HCT116 (cell line): ENCODE measurements around the gene RMDN2. TPM values are rescaled to one million over a fixed set of nuclear protein-coding genes. Genes with fewer than 3 reads are reported as not detected.

Source experiments
- ATAC-seq: fragments of 200-7000 bp; cut with Tn5 transposase; 2 replicates; pipeline ENCODE4 v1.9.1; 2020; ENCODE audit warnings: mild to moderate bottlenecking, moderate library complexity
- BruUV-seq: library from RNA; stranded (reverse); fragments of 400-500 nt; replicated peaks from 2 replicates; lab custom pipeline; 2021; lab: Mats Ljungman, UMichigan
- CTCF ChIA-PET: fragments of 300-600 bp; sonication (Branson Sonifier 250); formaldehyde crosslinking; loops from one replicate; lab custom pipeline; 2021; ENCODE audit warnings: antibody characterized with exemption; lab: Charles Lee
- POLR2A ChIA-PET: fragments of 300-600, 350-600 bp; sonication (Branson Sonifier 250); formaldehyde crosslinking; loops from one replicate; lab custom pipeline; 2021; ENCODE audit warnings: antibody characterized with exemption; lab: Charles Lee
- RAD21 ChIA-PET, 2 experiments: fragments of 300-600 bp; sonication (Branson Sonifier 250); formaldehyde crosslinking; loops; one replicate each; lab custom pipeline; 2023; ENCODE audit warnings: low total read pairs in 2 of 2; ENCODE audit not compliant: uncharacterized antibody in 2 of 2, unreplicated experiment in 2 of 2, low non-redundant PET in 1 of 2; lab: Charles Lee
- DNase-seq: peaks from one replicate; pipeline ENCODE4 v3.0.0-alpha.2; 2010; ENCODE audit warnings: low read depth, low spot score
- H2AFZ ChIP-seq: fragments of 200-600 bp; shearing (Covaris generic), sonication (generic); 2 replicates; pipeline ENCODE4 v1.6.1; 2017; ENCODE audit warnings: low read depth, mixed run types, mixed read lengths, antibody characterized with exemption, low read length; ENCODE audit not compliant: poor library complexity, severe bottlenecking
- H3K27ac ChIP-seq: 2 replicates; pipeline ENCODE4 v1.5.1; 2012; ENCODE audit warnings: low read depth, low read length
- H3K27me3 ChIP-seq: fragments of 200-600 bp; sonication (generic); 2 replicates; pipeline ENCODE4 v1.6.1; 2016; ENCODE audit warnings: mixed run types, low read length, mixed read lengths; ENCODE audit not compliant: insufficient read depth
- H3K36me3 ChIP-seq, 2 experiments: fragments of 200-500 bp in 1 of 2; fragments of 200-600 bp in 1 of 2; sonication (Bioruptor generic) in 1 of 2; sonication (generic) in 1 of 2; 2 replicates each; pipeline versions ENCODE4 v1.5.1 to v1.6.1; 2014 to 2016; ENCODE audit warnings: low read length in 2 of 2, inconsistent platforms in 1 of 2, mixed read lengths in 1 of 2, mixed run types in 1 of 2; ENCODE audit not compliant: insufficient read depth in 2 of 2, control insufficient read depth in 1 of 2
- H3K4me1 ChIP-seq, 2 experiments: fragments of 200-600 bp in 1 of 2; sonication (generic) in 1 of 2; 2 replicates each; pipeline versions ENCODE4 v1.5.1 to v1.6.1; 2012 to 2017; ENCODE audit warnings: low read length in 2 of 2, inconsistent platforms in 1 of 2, mild to moderate bottlenecking in 1 of 2, mixed read lengths in 1 of 2, mixed run types in 1 of 2, moderate library complexity in 1 of 2; ENCODE audit not compliant: insufficient read depth in 2 of 2, control insufficient read depth in 1 of 2
- H3K4me2 ChIP-seq: fragments of 200-600 bp; sonication (generic); 2 replicates; pipeline ENCODE4 v1.6.1; 2017; ENCODE audit warnings: mixed run types, low read length, mixed read lengths
- H3K4me3 ChIP-seq, 2 experiments: fragments of 200-600 bp in 1 of 2; sonication (generic) in 1 of 2; replicated peaks in 1 of 2; 2 replicates each; pipeline ENCODE4 v1.5.1; 2011 to 2016; ENCODE audit warnings: low read length in 2 of 2, control low read depth in 1 of 2, low read depth in 1 of 2, mild to moderate bottlenecking in 1 of 2, mixed read lengths in 1 of 2, mixed run types in 1 of 2
- H3K79me2 ChIP-seq: fragments of 200-600 bp; sonication (generic); 2 replicates; pipeline ENCODE4 v1.6.1; 2017; ENCODE audit warnings: mild to moderate bottlenecking, mixed run types, low read length, moderate library complexity, mixed read lengths; ENCODE audit not compliant: insufficient read depth
- H3K9ac ChIP-seq: fragments of 200-600 bp; sonication (generic); 2 replicates; pipeline ENCODE4 v1.6.1; 2016; ENCODE audit warnings: low read length, mixed read lengths
- H3K9me2 ChIP-seq: fragments of 200-600 bp; sonication (generic), shearing (Covaris generic); 2 replicates; pipeline ENCODE4 v1.6.1; 2017; ENCODE audit warnings: mixed run types, mild to moderate bottlenecking, moderate library complexity; ENCODE audit not compliant: insufficient read depth
- H3K9me3 ChIP-seq, 2 experiments: fragments of 200-500 bp in 1 of 2; fragments of 200-600 bp in 1 of 2; sonication (Bioruptor generic) in 1 of 2; sonication (generic) in 1 of 2; 2 replicates each; pipeline ENCODE4 v1.6.1; 2014 to 2017; ENCODE audit warnings: low read length in 2 of 2, mixed read lengths in 2 of 2, inconsistent platforms in 1 of 2, low read depth in 1 of 2, mild to moderate bottlenecking in 1 of 2, mixed run types in 1 of 2, moderate library complexity in 1 of 2; ENCODE audit not compliant: control insufficient read depth in 1 of 2, insufficient read depth in 1 of 2
- H4K20me1 ChIP-seq: fragments of 200-600 bp; sonication (generic), shearing (Covaris generic); 2 replicates; pipeline ENCODE4 v1.6.1; 2017; ENCODE audit warnings: mixed run types, mild to moderate bottlenecking, moderate library complexity; ENCODE audit not compliant: insufficient read depth
- JUND ChIP-seq: IDR thresholded peaks from 2 replicates; pipeline ENCODE4 v1.6.1; 2012
- POLR2A ChIP-seq: IDR thresholded peaks from 2 replicates; pipeline ENCODE4 v1.7.0; 2011; ENCODE audit warnings: borderline replicate concordance; ENCODE audit not compliant: insufficient read depth, insufficient read length; ENCODE audit errors: extremely low read depth
- RAD21 ChIP-seq: IDR thresholded peaks from 2 replicates; pipeline ENCODE4 v1.6.1; 2012; ENCODE audit warnings: low read depth, mild to moderate bottlenecking
- SIN3A ChIP-seq: IDR thresholded peaks from 2 replicates; pipeline ENCODE4 v1.6.1; 2012; ENCODE audit warnings: low read depth
- TCF7L2 ChIP-seq: IDR thresholded peaks from 2 replicates; pipeline ENCODE4 v1.7.0; 2011; ENCODE audit warnings: borderline replicate concordance, inconsistent platforms; ENCODE audit not compliant: insufficient read depth, insufficient read length; ENCODE audit errors: extremely low read depth
- YY1 ChIP-seq: IDR thresholded peaks from 2 replicates; pipeline ENCODE4 v1.6.1; 2011; ENCODE audit warnings: low read length, low read depth, moderate library complexity, mild to moderate bottlenecking; ENCODE audit not compliant: insufficient replicate concordance; ENCODE audit errors: extremely low read depth
- ZFX ChIP-seq: fragments of 450-650 bp; IDR thresholded peaks from 2 replicates; pipeline ENCODE4 v1.6.1; 2017
- intact Hi-C: fragments of 100-400 bp; cut with micrococcal nuclease; formaldehyde crosslinking; loops from 2 replicates; pipeline ENCODE4 v1.10.0; 2022
- total RNA-seq: library from RNA; stranded (reverse); gene quantifications from one replicate; pipeline ENCODE4 v1.2.1, GENCODE V29; 2021; ENCODE audit not compliant: unreplicated experiment
- TF ChIP-seq, protein P1 (sequence below): IDR thresholded peaks from 2 replicates; pipeline ENCODE4 v1.6.1; 2012; ENCODE audit warnings: low read depth
- TF ChIP-seq, protein P2 (sequence below): IDR thresholded peaks from 2 replicates; pipeline ENCODE4 v1.6.1; 2012

The RMDN2 gene
- total RNA-seq, 1 experiment from 2014 or later: 4.5 TPM

DNA sequence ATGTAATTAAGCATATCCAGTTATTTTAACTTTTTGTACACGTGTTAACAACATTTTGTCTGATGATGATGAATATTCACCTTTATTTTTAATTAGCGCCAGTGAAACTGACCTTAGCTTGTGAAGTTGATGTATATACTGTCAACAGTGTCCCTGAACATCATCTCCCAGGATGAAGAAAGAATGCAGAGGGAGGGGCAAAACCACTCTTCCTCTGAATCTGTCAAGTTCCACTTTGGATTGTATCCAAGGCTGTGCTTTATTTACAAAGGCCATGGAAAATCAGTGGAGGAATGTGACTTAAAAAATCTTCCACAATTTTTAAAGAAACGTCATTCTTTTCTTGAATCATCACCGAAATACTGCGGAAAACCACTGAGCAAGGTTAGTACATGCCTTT lies 4.5 kb upstream of the RMDN2 start:
- BruUV-seq: no TSS peak
- DNase-seq (no peak), ATAC-seq (no peak)
- no peaks in the 10 kb centered on the region for H3K27me3 ChIP-seq
- no peaks in the 10 kb centered on the region for H3K36me3 ChIP-seq
- no peak overlapping the region for H3K4me3 ChIP-seq
- peaks cover 2 to 13% of the 10 kb centered on the region in 2 experiments; a peak in 2 of 4 replicates for H3K4me1 ChIP-seq
- no peak overlapping the region for H2AFZ ChIP-seq
- RAD21 ChIA-PET: no interaction called here
- H4K20me1 ChIP-seq: no peaks in the 10 kb centered on the region
- H3K79me2 ChIP-seq: no peaks in the 10 kb centered on the region
- no peaks in the 10 kb centered on the region for H3K9me3 ChIP-seq
- CTCF ChIA-PET: no interaction called here
- H3K27ac ChIP-seq: no peak overlapping the region
- no peak overlapping the region for H3K9ac ChIP-seq
- H3K9me2 ChIP-seq: no peaks in the 10 kb centered on the region
- TF ChIP-seq ZFX (no peak), JUND (no peak)
- TF ChIP-seq, protein P1, sequence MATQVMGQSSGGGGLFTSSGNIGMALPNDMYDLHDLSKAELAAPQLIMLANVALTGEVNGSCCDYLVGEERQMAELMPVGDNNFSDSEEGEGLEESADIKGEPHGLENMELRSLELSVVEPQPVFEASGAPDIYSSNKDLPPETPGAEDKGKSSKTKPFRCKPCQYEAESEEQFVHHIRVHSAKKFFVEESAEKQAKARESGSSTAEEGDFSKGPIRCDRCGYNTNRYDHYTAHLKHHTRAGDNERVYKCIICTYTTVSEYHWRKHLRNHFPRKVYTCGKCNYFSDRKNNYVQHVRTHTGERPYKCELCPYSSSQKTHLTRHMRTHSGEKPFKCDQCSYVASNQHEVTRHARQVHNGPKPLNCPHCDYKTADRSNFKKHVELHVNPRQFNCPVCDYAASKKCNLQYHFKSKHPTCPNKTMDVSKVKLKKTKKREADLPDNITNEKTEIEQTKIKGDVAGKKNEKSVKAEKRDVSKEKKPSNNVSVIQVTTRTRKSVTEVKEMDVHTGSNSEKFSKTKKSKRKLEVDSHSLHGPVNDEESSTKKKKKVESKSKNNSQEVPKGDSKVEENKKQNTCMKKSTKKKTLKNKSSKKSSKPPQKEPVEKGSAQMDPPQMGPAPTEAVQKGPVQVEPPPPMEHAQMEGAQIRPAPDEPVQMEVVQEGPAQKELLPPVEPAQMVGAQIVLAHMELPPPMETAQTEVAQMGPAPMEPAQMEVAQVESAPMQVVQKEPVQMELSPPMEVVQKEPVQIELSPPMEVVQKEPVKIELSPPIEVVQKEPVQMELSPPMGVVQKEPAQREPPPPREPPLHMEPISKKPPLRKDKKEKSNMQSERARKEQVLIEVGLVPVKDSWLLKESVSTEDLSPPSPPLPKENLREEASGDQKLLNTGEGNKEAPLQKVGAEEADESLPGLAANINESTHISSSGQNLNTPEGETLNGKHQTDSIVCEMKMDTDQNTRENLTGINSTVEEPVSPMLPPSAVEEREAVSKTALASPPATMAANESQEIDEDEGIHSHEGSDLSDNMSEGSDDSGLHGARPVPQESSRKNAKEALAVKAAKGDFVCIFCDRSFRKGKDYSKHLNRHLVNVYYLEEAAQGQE: no peak
- H3K4me2 ChIP-seq: no peak overlapping the region
- intact Hi-C loops: no loop called here
- POLR2A ChIA-PET: no interaction called here

DNA sequence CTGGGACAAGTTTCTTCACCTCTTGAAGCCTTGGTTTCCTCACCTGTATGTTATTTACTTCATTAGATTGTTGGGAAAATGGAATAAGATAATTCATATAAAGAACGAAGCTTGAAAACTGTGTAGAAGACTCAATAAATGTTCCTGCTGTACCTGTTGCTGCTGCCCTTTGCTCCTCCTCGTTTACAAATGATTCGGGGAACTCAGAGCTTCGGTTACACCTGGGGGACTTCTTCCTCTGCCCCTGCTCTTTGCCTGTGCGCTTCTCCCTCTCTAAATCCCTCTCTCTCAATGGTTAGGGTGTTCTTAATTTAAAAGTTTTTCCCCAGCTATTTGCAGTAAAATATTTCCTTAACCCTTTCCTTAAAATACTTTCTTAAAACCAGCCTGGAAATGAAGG lies 3.3 kb upstream of the RMDN2 start:
- intact Hi-C loops: no loop called here
- ChIA-PET RAD21 (no interaction called here), CTCF (no interaction called here), POLR2A (no interaction called here)
- Histone ChIP-seq H3K9ac (no peak overlapping the region), H3K36me3 (no peaks in the 10 kb centered on the region), H3K79me2 (no peaks in the 10 kb centered on the region), H3K27ac (no peak overlapping the region), H3K9me3 (no peaks in the 10 kb centered on the region), H2AFZ (no peak overlapping the region), H3K9me2 (no peaks in the 10 kb centered on the region), H3K4me2 (no peak overlapping the region), H3K4me1 (peaks cover 2 to 13% of the 10 kb centered on the region in 2 experiments; a peak in 3 of 4 replicates), H3K27me3 (no peaks in the 10 kb centered on the region), H3K4me3 (no peak overlapping the region), H4K20me1 (no peaks in the 10 kb centered on the region)
- BruUV-seq: no TSS peak
- no peak for TF ChIP-seq POLR2A
- TF ChIP-seq TCF7L2: no peak
- no peak for TF ChIP-seq YY1
- no peak for TF ChIP-seq SIN3A
- TF ChIP-seq RAD21: no peak
- TF ChIP-seq, protein P2, sequence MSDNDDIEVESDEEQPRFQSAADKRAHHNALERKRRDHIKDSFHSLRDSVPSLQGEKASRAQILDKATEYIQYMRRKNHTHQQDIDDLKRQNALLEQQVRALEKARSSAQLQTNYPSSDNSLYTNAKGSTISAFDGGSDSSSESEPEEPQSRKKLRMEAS: no peak
- TF ChIP-seq, protein P1: no peak
- no peak for ATAC-seq
- DNase-seq: no peak
